Measurements from ENCODE around the gene FAM13A. TPM values are rescaled to one million over a fixed set of nuclear protein-coding genes. Genes with fewer than 3 reads are reported as not detected.
"Not testable (repeated sequence)": the region's sequence is repeated elsewhere in the genome, so short reads cannot be mapped to it uniquely, and the experiment has no call there.

FAM13A gene
- total and polyA plus RNA-seq, 2 of the 13 experiments (the other 11 are each of a cell fraction or from before 2014, with no cell fraction given): 1.2 to 36.2 TPM

DNA sequence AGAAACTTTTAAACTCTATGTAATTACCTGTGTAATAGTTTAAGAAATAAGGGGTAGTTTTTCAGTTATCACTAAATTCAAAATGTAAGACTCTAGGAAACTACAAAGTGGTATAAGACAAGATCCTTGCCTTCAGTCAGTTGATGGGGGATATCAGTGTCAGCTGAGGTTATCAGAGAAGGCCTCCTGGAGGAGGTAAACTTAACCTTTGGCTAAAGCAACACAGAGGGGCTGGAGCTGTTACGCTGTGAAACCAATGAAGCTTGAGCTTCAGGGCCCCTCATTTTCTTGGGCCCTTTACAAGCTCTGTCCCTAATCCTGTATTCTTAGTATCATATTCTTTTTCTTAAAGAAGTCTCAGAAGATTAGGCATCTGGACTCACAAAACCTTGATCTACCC, 35.9 kb downstream of the FAM13A start (continued):
- TF ChIP-seq, protein P1, sequence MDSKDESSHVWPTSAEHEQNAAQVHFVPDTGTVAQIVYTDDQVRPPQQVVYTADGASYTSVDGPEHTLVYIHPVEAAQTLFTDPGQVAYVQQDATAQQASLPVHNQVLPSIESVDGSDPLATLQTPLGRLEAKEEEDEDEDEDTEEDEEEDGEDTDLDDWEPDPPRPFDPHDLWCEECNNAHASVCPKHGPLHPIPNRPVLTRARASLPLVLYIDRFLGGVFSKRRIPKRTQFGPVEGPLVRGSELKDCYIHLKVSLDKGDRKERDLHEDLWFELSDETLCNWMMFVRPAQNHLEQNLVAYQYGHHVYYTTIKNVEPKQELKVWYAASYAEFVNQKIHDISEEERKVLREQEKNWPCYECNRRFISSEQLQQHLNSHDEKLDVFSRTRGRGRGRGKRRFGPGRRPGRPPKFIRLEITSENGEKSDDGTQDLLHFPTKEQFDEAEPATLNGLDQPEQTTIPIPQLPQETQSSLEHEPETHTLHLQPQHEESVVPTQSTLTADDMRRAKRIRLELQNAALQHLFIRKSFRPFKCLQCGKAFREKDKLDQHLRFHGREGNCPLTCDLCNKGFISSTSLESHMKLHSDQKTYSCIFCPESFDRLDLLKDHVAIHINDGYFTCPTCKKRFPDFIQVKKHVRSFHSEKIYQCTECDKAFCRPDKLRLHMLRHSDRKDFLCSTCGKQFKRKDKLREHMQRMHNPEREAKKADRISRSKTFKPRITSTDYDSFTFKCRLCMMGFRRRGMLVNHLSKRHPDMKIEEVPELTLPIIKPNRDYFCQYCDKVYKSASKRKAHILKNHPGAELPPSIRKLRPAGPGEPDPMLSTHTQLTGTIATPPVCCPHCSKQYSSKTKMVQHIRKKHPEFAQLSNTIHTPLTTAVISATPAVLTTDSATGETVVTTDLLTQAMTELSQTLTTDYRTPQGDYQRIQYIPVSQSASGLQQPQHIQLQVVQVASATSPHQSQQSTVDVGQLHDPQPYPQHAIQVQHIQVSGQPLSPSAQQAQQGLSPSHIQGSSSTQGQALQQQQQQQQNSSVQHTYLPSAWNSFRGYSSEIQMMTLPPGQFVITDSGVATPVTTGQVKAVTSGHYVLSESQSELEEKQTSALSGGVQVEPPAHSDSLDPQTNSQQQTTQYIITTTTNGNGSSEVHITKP (CRISPR knock-in tag; IDR thresholded peaks at IDR 0.05; ENCODE audit: low read depth): no peak
- TF ChIP-seq KDM4B (CRISPR knock-in tag; IDR thresholded peaks at IDR 0.05) (no peak), ZFP36L1 (CRISPR knock-in tag; IDR thresholded peaks at IDR 0.05) (no peak)
- TF ChIP-seq, protein P2, sequence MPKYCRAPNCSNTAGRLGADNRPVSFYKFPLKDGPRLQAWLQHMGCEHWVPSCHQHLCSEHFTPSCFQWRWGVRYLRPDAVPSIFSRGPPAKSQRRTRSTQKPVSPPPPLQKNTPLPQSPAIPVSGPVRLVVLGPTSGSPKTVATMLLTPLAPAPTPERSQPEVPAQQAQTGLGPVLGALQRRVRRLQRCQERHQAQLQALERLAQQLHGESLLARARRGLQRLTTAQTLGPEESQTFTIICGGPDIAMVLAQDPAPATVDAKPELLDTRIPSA (CRISPR knock-in tag; IDR thresholded peaks at IDR 0.05; ENCODE audit: borderline replicate concordance): no peak

DNA sequence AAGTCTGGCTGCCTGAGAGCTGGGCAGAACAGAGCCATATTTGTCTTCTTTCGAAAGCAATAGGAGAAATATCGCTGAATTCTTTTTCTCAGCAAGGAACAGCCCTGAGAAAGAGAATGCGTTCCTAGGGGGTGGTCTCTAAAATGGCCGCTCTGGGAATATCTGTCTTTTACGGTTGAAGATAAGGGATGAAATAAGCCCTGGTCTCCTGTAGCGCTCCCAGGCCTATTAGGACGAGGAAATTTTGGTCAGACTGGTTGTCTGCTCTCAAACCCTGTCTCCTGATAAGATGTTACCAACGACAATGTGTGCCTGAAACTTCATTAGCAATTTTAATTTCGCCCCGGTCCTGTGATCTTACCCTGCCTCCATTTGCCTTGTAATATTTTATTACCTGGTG, 42.1 kb downstream of the FAM13A start:
- H3K36me3 ChIP-seq (replicated peaks in 1 of 2; ENCODE audit: control insufficient read depth in 1 of 2, insufficient read depth in 2 of 2, low read length in 2 of 2); H3K4me2 ChIP-seq (ENCODE audit: low read depth, low read length); H2AFZ ChIP-seq (ENCODE audit: low read length); H3K4me3 ChIP-seq (replicated peaks in 1 of 3; ENCODE audit: insufficient read depth in 1 of 3, low read depth in 2 of 3, low read length in 3 of 3); H3K79me2 ChIP-seq (ENCODE audit: insufficient read depth, low read length); H4K20me1 ChIP-seq (ENCODE audit: insufficient read depth, low read length); H3K27ac ChIP-seq (ENCODE audit: extremely low read length, insufficient read depth, low read length); H3K9ac ChIP-seq (ENCODE audit: insufficient read depth, low read depth, low read length); ATAC-seq; H3K9me3 ChIP-seq (ENCODE audit: low read length); intact Hi-C loops (cut with micrococcal nuclease; ENCODE audit: unreplicated experiment); in situ Hi-C loops (cut with HindIII; ENCODE audit: extremely low pct_ligation_motif_present, low pct_unique_long_range_greater_than_20kb); H3K27me3 ChIP-seq (ENCODE audit: control insufficient read depth in 1 of 2, insufficient read depth in 2 of 2, low read length in 2 of 2); CTCF ChIA-PET (ENCODE audit: low intra/inter-chr PET ratio, low total read pairs); DNase-seq (ENCODE audit: low spot score); POLR2A ChIA-PET; FAIRE-seq; BruUV-seq (replicated peaks): not testable (repeated sequence)
- H3K4me1 ChIP-seq (ENCODE audit: insufficient read depth, low read length): peaks cover 22% of the 10 kb centered on the region
- peak; percentile 72; the same call in 1 of the 2 replicates for TF ChIP-seq SETDB1 (CRISPR knock-in tag; IDR thresholded peaks at IDR 0.05; ENCODE audit: borderline replicate concordance)
- 72% methylated on average over 10 of the region's 10 CpGs for WGBS (ENCODE audit: low lambda C conversion rate)
